ENCODE data around the gene SYT14.

- TF ChIP-seq CTCF (IDR thresholded peaks at IDR 0.05; ENCODE audit: poor library complexity, severe bottlenecking) (no peak), POLR2AphosphoS5 (IDR thresholded peaks at IDR 0.05) (peak; percentile 36), TAF1 (IDR thresholded peaks at IDR 0.05; ENCODE audit: low read depth) (no peak), RAD21 (conservative IDR thresholded peaks at IDR 0.05) (no peak), REST (IDR thresholded peaks at IDR 0.05; ENCODE audit: borderline replicate concordance) (no peak), EZH2 (IDR thresholded peaks at IDR 0.05; ENCODE audit: borderline replicate concordance, insufficient read depth, low read length, poor library complexity, severe bottlenecking) (no peak)
Observed at GRCh38 chr1:210043058-210043457, 105.0 kb downstream of the SYT14 start.

All from neural cell (in vitro differentiated cells).